ENCODE data around the gene DPP10. TPM values are rescaled to one million over a fixed set of nuclear protein-coding genes. Genes with fewer than 3 reads are reported as not detected.

The DPP10 gene
- total and polyA plus RNA-seq, 2 of the 13 experiments (the other 11 are each of a cell fraction or from before 2014, with no cell fraction given), result 0.95 to 1.7 TPM

DNA sequence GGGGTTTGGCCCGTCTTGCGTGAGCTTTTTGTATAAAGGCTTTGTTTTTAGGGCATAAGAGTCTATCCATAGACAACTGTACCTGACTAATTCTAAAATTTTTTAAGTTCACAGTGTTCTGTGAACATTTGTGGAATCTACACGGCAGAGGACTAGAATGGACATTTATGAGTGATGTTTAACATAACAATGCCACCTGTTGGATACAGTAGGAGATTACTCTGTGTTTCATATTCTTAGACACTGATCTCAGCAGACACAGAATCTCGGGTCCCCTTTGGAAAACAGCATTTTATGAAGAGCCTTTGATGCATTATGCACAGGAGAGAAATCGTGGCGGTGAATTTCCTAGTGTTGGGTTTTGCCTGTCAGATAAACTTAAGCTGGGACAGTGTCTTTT lies 752.2 kb downstream of the DPP10 start:
- DNase-seq (ENCODE audit: low spot score) (no peak), FAIRE-seq (no peak), ATAC-seq (peak; percentile 41; the same call in 1 of the 3 replicates)
- Histone ChIP-seq H3K79me2 (ENCODE audit: insufficient read depth, low read length) (no peaks in the 10 kb centered on the region), H3K4me3 (replicated peaks in 1 of 3; ENCODE audit: insufficient read depth in 1 of 3, low read depth in 2 of 3, low read length in 3 of 3) (no peak overlapping the region), H2AFZ (ENCODE audit: low read length) (no peak overlapping the region), H3K4me2 (ENCODE audit: low read depth, low read length) (no peak overlapping the region), H3K9me3 (ENCODE audit: low read length) (peaks cover 26% of the 10 kb centered on the region; the same call in 1 of the 2 replicates), H3K9ac (ENCODE audit: insufficient read depth, low read depth, low read length) (no peak overlapping the region), H3K27ac (ENCODE audit: extremely low read length, insufficient read depth, low read length) (no peak overlapping the region), H3K36me3 (replicated peaks in 1 of 2; ENCODE audit: control insufficient read depth in 1 of 2, insufficient read depth in 2 of 2, low read length in 2 of 2) (no peaks in the 10 kb centered on the region), H3K27me3 (ENCODE audit: control insufficient read depth in 1 of 2, insufficient read depth in 2 of 2, low read length in 2 of 2) (no peaks in the 10 kb centered on the region), H3K4me1 (ENCODE audit: insufficient read depth, low read length) (no peaks in the 10 kb centered on the region), H4K20me1 (ENCODE audit: insufficient read depth, low read length) (no peaks in the 10 kb centered on the region)
- in situ Hi-C loops (cut with HindIII; ENCODE audit: extremely low pct_ligation_motif_present, low pct_unique_long_range_greater_than_20kb) (no loop called here), intact Hi-C loops (cut with micrococcal nuclease; ENCODE audit: unreplicated experiment) (no loop called here)
- POLR2A ChIA-PET, result no interaction called here
- 52% methylated on average over 6 of the region's 6 CpGs for WGBS (ENCODE audit: low lambda C conversion rate)
- CTCF ChIA-PET (ENCODE audit: low intra/inter-chr PET ratio, low total read pairs), result no interaction called here
- BruUV-seq (replicated peaks), result no TSS peak
- TF ChIP-seq KLF15 (CRISPR knock-in tag; IDR thresholded peaks at IDR 0.05; ENCODE audit: borderline replicate concordance), result no peak
- no peak for TF ChIP-seq HDAC6 (IDR thresholded peaks at IDR 0.05; ENCODE audit: low read depth, low read length)
- TF ChIP-seq ATAD3A (CRISPR knock-in tag; IDR thresholded peaks at IDR 0.05), result no peak
- TF ChIP-seq, protein P1, sequence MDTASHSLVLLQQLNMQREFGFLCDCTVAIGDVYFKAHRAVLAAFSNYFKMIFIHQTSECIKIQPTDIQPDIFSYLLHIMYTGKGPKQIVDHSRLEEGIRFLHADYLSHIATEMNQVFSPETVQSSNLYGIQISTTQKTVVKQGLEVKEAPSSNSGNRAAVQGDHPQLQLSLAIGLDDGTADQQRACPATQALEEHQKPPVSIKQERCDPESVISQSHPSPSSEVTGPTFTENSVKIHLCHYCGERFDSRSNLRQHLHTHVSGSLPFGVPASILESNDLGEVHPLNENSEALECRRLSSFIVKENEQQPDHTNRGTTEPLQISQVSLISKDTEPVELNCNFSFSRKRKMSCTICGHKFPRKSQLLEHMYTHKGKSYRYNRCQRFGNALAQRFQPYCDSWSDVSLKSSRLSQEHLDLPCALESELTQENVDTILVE (CRISPR knock-in tag; IDR thresholded peaks at IDR 0.05), result no peak
- TF ChIP-seq MEIS2 (CRISPR knock-in tag; IDR thresholded peaks at IDR 0.05), result no peak
- TF ChIP-seq, protein P2, sequence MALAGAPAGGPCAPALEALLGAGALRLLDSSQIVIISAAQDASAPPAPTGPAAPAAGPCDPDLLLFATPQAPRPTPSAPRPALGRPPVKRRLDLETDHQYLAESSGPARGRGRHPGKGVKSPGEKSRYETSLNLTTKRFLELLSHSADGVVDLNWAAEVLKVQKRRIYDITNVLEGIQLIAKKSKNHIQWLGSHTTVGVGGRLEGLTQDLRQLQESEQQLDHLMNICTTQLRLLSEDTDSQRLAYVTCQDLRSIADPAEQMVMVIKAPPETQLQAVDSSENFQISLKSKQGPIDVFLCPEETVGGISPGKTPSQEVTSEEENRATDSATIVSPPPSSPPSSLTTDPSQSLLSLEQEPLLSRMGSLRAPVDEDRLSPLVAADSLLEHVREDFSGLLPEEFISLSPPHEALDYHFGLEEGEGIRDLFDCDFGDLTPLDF (CRISPR knock-in tag; IDR thresholded peaks at IDR 0.05), result no peak
- TF ChIP-seq MTA3 (CRISPR knock-in tag; IDR thresholded peaks at IDR 0.05), result no peak
- TF ChIP-seq, protein P3, sequence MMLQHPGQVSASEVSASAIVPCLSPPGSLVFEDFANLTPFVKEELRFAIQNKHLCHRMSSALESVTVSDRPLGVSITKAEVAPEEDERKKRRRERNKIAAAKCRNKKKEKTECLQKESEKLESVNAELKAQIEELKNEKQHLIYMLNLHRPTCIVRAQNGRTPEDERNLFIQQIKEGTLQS (CRISPR knock-in tag; IDR thresholded peaks at IDR 0.05), result no peak
- TF ChIP-seq, protein P4, sequence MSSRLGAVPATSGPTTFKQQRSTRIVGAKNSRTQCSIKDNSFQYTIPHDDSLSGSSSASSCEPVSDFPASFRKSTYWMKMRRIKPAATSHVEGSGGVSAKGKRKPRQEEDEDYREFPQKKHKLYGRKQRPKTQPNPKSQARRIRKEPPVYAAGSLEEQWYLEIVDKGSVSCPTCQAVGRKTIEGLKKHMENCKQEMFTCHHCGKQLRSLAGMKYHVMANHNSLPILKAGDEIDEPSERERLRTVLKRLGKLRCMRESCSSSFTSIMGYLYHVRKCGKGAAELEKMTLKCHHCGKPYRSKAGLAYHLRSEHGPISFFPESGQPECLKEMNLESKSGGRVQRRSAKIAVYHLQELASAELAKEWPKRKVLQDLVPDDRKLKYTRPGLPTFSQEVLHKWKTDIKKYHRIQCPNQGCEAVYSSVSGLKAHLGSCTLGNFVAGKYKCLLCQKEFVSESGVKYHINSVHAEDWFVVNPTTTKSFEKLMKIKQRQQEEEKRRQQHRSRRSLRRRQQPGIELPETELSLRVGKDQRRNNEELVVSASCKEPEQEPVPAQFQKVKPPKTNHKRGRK (CRISPR knock-in tag; IDR thresholded peaks at IDR 0.05), result no peak
- TF ChIP-seq STAG1 (CRISPR knock-in tag; IDR thresholded peaks at IDR 0.05), result peak; percentile 23
- TF ChIP-seq ZNF383 (CRISPR knock-in tag; IDR thresholded peaks at IDR 0.05; ENCODE audit: borderline replicate concordance), result no peak
- TF ChIP-seq, protein P5, sequence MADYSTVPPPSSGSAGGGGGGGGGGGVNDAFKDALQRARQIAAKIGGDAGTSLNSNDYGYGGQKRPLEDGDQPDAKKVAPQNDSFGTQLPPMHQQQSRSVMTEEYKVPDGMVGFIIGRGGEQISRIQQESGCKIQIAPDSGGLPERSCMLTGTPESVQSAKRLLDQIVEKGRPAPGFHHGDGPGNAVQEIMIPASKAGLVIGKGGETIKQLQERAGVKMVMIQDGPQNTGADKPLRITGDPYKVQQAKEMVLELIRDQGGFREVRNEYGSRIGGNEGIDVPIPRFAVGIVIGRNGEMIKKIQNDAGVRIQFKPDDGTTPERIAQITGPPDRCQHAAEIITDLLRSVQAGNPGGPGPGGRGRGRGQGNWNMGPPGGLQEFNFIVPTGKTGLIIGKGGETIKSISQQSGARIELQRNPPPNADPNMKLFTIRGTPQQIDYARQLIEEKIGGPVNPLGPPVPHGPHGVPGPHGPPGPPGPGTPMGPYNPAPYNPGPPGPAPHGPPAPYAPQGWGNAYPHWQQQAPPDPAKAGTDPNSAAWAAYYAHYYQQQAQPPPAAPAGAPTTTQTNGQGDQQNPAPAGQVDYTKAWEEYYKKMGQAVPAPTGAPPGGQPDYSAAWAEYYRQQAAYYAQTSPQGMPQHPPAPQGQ (CRISPR knock-in tag; IDR thresholded peaks at IDR 0.05; ENCODE audit: borderline replicate concordance), result no peak
- TF ChIP-seq, protein P6, sequence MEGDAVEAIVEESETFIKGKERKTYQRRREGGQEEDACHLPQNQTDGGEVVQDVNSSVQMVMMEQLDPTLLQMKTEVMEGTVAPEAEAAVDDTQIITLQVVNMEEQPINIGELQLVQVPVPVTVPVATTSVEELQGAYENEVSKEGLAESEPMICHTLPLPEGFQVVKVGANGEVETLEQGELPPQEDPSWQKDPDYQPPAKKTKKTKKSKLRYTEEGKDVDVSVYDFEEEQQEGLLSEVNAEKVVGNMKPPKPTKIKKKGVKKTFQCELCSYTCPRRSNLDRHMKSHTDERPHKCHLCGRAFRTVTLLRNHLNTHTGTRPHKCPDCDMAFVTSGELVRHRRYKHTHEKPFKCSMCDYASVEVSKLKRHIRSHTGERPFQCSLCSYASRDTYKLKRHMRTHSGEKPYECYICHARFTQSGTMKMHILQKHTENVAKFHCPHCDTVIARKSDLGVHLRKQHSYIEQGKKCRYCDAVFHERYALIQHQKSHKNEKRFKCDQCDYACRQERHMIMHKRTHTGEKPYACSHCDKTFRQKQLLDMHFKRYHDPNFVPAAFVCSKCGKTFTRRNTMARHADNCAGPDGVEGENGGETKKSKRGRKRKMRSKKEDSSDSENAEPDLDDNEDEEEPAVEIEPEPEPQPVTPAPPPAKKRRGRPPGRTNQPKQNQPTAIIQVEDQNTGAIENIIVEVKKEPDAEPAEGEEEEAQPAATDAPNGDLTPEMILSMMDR (CRISPR knock-in tag; IDR thresholded peaks at IDR 0.05), result 0 out of 2 replicates have a peak, but pooled peaks have one; percentile 13
- TF ChIP-seq HOXA3 (CRISPR knock-in tag; IDR thresholded peaks at IDR 0.05), result no peak
- no peak for TF ChIP-seq ZBTB7B (CRISPR knock-in tag; IDR thresholded peaks at IDR 0.05)

Data from HepG2 (cell line).